K562 (cell line): ENCODE results near the gene TERT. TPM values are rescaled to one million over a fixed set of nuclear protein-coding genes. Genes with fewer than 3 reads are reported as not detected.

Source experiments
- BCL6 ChIP-seq: fragments of 250-450 bp; sonication (Bioruptor Pico); IDR thresholded peaks from 2 replicates; pipeline ENCODE4 v1.4.0; 2020
- BRCA1 ChIP-seq, 2 experiments: fragments of 450-650 bp in 1 of 2; sonication (generic) in 1 of 2; formaldehyde crosslinking in 1 of 2; IDR thresholded peaks; 2 replicates each; pipeline versions ENCODE4 v1.5.0 to v1.6.1; 2017 to 2020; ENCODE audit warnings: mild to moderate bottlenecking in 1 of 2, missing genetic modification reagents in 1 of 2
- BRD9 ChIP-seq: fragments of 450-650 bp; IDR thresholded peaks from 2 replicates; pipeline ENCODE4 v1.6.1; 2018; ENCODE audit warnings: low read depth; ENCODE audit not compliant: partially characterized antibody
- CBFA2T3 ChIP-seq: fragments of 450-650 bp; IDR thresholded peaks from 2 replicates; pipeline ENCODE4 v1.6.1; 2017
- CTBP1 ChIP-seq: fragments of 450-650 bp; IDR thresholded peaks from 2 replicates; pipeline ENCODE4 v1.6.1; 2016; ENCODE audit warnings: borderline replicate concordance
- CTCF ChIP-seq, 3 experiments: IDR thresholded peaks in 2 of 3; conservative IDR thresholded peaks in 1 of 3; 2 replicates each; pipeline ENCODE4 v1.5.1; 2011 to 2012; ENCODE audit warnings: low read length in 3 of 3, mild to moderate bottlenecking in 3 of 3, control low read depth in 2 of 3, improper control_type of control experiment in 1 of 3, inconsistent platforms in 1 of 3, low read depth in 1 of 3, mixed read lengths in 1 of 3, moderate library complexity in 1 of 3; ENCODE audit not compliant: insufficient read depth in 2 of 3
- HINFP ChIP-seq: fragments of 450-650 bp; conservative IDR thresholded peaks from 2 replicates; pipeline ENCODE4 v1.6.1; 2016; ENCODE audit warnings: missing genetic modification characterization, low read depth, mild to moderate bottlenecking, control low read depth, missing compliant biosample characterization
- HMBOX1 ChIP-seq: sonication (generic); IDR thresholded peaks from 2 replicates; pipeline ENCODE4 v1.6.1; 2016
- ID3 ChIP-seq, 2 experiments: fragments of 250-450 bp in 1 of 2; fragments of 450-650 bp in 1 of 2; sonication (Bioruptor Pico) in 1 of 2; IDR thresholded peaks; 2 replicates each; pipeline versions ENCODE4 v1.6.1 to v1.8.0; 2016 to 2021; ENCODE audit warnings: mild to moderate bottlenecking in 2 of 2, moderate library complexity in 2 of 2, missing compliant biosample characterization in 1 of 2, missing genetic modification characterization in 1 of 2
- IFI16 ChIP-seq: fragments of 250-450 bp; sonication (Bioruptor Pico); IDR thresholded peaks from 2 replicates; pipeline ENCODE4 v2.1.2; 2022; ENCODE audit warnings: mild to moderate bottlenecking, inconsistent platforms
- KDM2B ChIP-seq: fragments of 250-450 bp; sonication (Bioruptor Pico); IDR thresholded peaks from 2 replicates; pipeline ENCODE4 v1.8.0; 2021; ENCODE audit warnings: mild to moderate bottlenecking, moderate library complexity
- KDM4B ChIP-seq, 2 experiments: fragments of 450-650 bp in 1 of 2; sonication (generic) in 1 of 2; IDR thresholded peaks; 2 replicates each; pipeline ENCODE4 v1.6.1; 2016 to 2017; ENCODE audit warnings: borderline replicate concordance in 2 of 2, antibody characterized with exemption in 1 of 2, low read depth in 1 of 2, mild to moderate bottlenecking in 1 of 2
- MAFK ChIP-seq: IDR thresholded peaks from 2 replicates; pipeline ENCODE4 v1.6.1; 2011; ENCODE audit warnings: low read length, improper control_type of control experiment
- MAZ ChIP-seq, 2 experiments: fragments of 450-650 bp in 1 of 2; sonication (generic) in 1 of 2; formaldehyde crosslinking; IDR thresholded peaks in 1 of 2; conservative IDR thresholded peaks in 1 of 2; 2 replicates each; pipeline versions ENCODE4 v1.4.0 to v1.5.0; 2020; ENCODE audit warnings: mild to moderate bottlenecking in 1 of 2, missing genetic modification reagents in 1 of 2
- NR1H2 ChIP-seq: sonication (generic); formaldehyde crosslinking; IDR thresholded peaks from 2 replicates; pipeline ENCODE4 v1.4.0; 2020; ENCODE audit warnings: mild to moderate bottlenecking, missing genetic modification reagents
- OTX1 ChIP-seq: fragments of 450-650 bp; formaldehyde crosslinking; IDR thresholded peaks from 2 replicates; pipeline ENCODE4 v1.4.0; 2022; ENCODE audit warnings: mild to moderate bottlenecking
- PTBP1 ChIP-seq: fragments of 200-400 bp; formaldehyde crosslinking; IDR thresholded peaks from 2 replicates; pipeline ENCODE4 v1.6.1; 2017; ENCODE audit warnings: low read depth, low read length
- RFX5 ChIP-seq: IDR thresholded peaks from 2 replicates; pipeline ENCODE4 v1.6.1; 2011; ENCODE audit warnings: low read depth, mild to moderate bottlenecking, improper control_type of control experiment, low read length
- SMAD2 ChIP-seq: fragments of 150-350 bp; IDR thresholded peaks from 2 replicates; pipeline ENCODE4 v1.6.1; 2014; ENCODE audit warnings: low read depth, mild to moderate bottlenecking, low read length
- SRSF9 ChIP-seq: fragments of 200-400 bp; formaldehyde crosslinking; IDR thresholded peaks from 2 replicates; pipeline ENCODE4 v1.6.1; 2017; ENCODE audit warnings: low read depth, low read length, borderline replicate concordance
- SUPT5H ChIP-seq: fragments of 450-650 bp; IDR thresholded peaks from 2 replicates; pipeline ENCODE4 v1.6.1; 2016
- THRAP3 ChIP-seq: fragments of 450-650 bp; IDR thresholded peaks from 2 replicates; pipeline ENCODE4 v1.6.1; 2016; ENCODE audit warnings: mild to moderate bottlenecking, inconsistent platforms, borderline replicate concordance
- ZFP30 ChIP-seq: fragments of 250-450 bp; sonication (Bioruptor Pico); IDR thresholded peaks from 2 replicates; pipeline ENCODE4 v1.8.0; 2022; ENCODE audit warnings: moderate library complexity, mild to moderate bottlenecking, inconsistent platforms, borderline replicate concordance
- ZNF263 ChIP-seq: sonication (generic); formaldehyde crosslinking; IDR thresholded peaks from 2 replicates; pipeline ENCODE4 v1.8.0; 2022; ENCODE audit warnings: mild to moderate bottlenecking, missing genetic modification reagents, borderline replicate concordance
- ZNF316 ChIP-seq: fragments of 450-650 bp; IDR thresholded peaks from 2 replicates; pipeline ENCODE4 v1.6.1; 2016
- polyA plus RNA-seq, 8 experiments: library from polyadenylated mRNA; depleted of rRNA in 4 of 8; stranded (reverse) in 5 of 8; unstranded in 3 of 8; fragments of >200 nt; fragmentation: Nextera tagmentation in 2 of 8; fragmentation: Illumina TruSeq in 1 of 8; extraction: Ambion mirVana in 2 of 8; extraction: Trizol in 1 of 8; gene quantifications; 2 replicates each; pipeline versions ENCODE4 v1.2.1 to v1.2.3, GENCODE V29; 2011 to 2014; ENCODE audit warnings: inconsistent platforms in 1 of 8, missing spikeins in 1 of 8
- total RNA-seq, 7 experiments: library from RNA; depleted of rRNA in 6 of 7; stranded (reverse); fragments of >200 nt in 6 of 7; fragmentation: Illumina TruSeq in 2 of 7; extraction: Trizol in 2 of 7; gene quantifications; 2 replicates each; pipeline versions ENCODE4 v1.2.1 to v1.2.3, GENCODE V29; 2011 to 2021; ENCODE audit warnings: low replicate concordance in 1 of 7

TERT gene
- total and polyA plus RNA-seq, 9 of the 15 experiments (the other 6 are each of a cell fraction or from before 2014, with no cell fraction given), result 0.08 to 4.5 (median 0.98) TPM; not detected in 1

- TF ChIP-seq HMBOX1, result no peak
- TF ChIP-seq ZNF263 (CRISPR knock-in tag), result peak; percentile 41; the same call in 1 of the 2 replicates
- TF ChIP-seq CBFA2T3, result 0 out of 2 replicates have a peak, but pooled peaks have one; percentile 9
- TF ChIP-seq PTBP1, result no peak
- no peak for TF ChIP-seq KDM4B (IDR thresholded peaks at IDR 0.05; ENCODE audit: borderline replicate concordance in 2 of 2, low read depth in 1 of 2)
- TF ChIP-seq KDM2B (CRISPR knock-in tag), result no peak
- TF ChIP-seq CTCF (IDR thresholded peaks at IDR 0.05 in 2 of 3, conservative IDR thresholded peaks at IDR 0.05 in 1 of 3; ENCODE audit: insufficient read depth in 2 of 3, low read depth in 1 of 3, low read length in 3 of 3), result peak; percentile 77 to 91 (median 83)
- TF ChIP-seq SUPT5H, result no peak
- peak; percentile 40 to 46; a peak in 1 of 4 replicates for TF ChIP-seq MAZ (CRISPR knock-in tag; conservative IDR thresholded peaks at IDR 0.05 in 1 of 2, IDR thresholded peaks at IDR 0.05 in 1 of 2)
- TF ChIP-seq ID3 (CRISPR knock-in tag; IDR thresholded peaks at IDR 0.05), result no peak
- TF ChIP-seq ID3 (tag; IDR thresholded peaks at IDR 0.05), result no peak
- TF ChIP-seq IFI16 (CRISPR knock-in tag), result no peak
- TF ChIP-seq BCL6 (CRISPR knock-in tag), result no peak
- no peak for TF ChIP-seq BRD9
- no peak for TF ChIP-seq NR1H2 (CRISPR knock-in tag)
- TF ChIP-seq THRAP3, result no peak
- no peak for TF ChIP-seq RFX5
- no peak for TF ChIP-seq ZFP30 (CRISPR knock-in tag)
- no peak for TF ChIP-seq SRSF9
- TF ChIP-seq SMAD2, result no peak
- TF ChIP-seq CTBP1, result no peak; the same call in 1 of the 2 replicates
- TF ChIP-seq HINFP (tag), result no peak
- no peak for TF ChIP-seq BRCA1 (IDR thresholded peaks at IDR 0.05)
- TF ChIP-seq BRCA1 (CRISPR knock-in tag; IDR thresholded peaks at IDR 0.05), result no peak
- TF ChIP-seq ZNF316, result no peak
- TF ChIP-seq OTX1 (CRISPR knock-in tag), result 0 out of 2 replicates have a peak, but pooled peaks have one; percentile 45
- TF ChIP-seq MAFK, result no peak
These were observed 90.1 kb downstream of the TERT start (continued) for GRCh38 chr5:1204693-1205242.
